Astrocyte (in vitro differentiated cells and primary cell): ENCODE measurements around the gene EML5.

ENCODE experiments used
- CTCF ChIP-seq: IDR thresholded peaks from 2 replicates; pipeline ENCODE4 v1.5.1; 2011; ENCODE audit warnings: low read depth, mild to moderate bottlenecking, inconsistent platforms, low read length, moderate library complexity; ENCODE audit not compliant: insufficient read depth
- EZH2 ChIP-seq: IDR thresholded peaks from 2 replicates; pipeline ENCODE4 v1.6.1; 2012; ENCODE audit warnings: mild to moderate bottlenecking, low read length, inconsistent platforms; ENCODE audit not compliant: insufficient read depth

DNA sequence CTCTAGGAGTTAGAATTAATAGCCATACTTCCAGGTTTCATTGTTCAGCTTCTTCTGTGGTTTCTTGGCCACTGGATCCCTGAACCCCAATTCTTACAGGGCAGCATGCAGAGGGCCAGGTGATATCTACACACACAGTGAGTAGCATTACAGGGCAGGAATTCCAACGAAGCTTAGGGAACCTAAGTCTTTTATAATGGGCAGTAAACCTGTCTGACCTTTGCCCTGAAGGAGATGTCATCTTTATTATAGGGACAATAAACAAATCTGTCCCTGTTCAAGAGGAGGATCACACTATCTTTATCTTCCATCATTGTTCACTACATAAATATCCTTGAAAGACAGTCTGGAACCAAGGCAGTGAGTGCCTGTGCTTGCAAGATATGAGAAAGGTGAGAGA lies 11.7 kb upstream of the EML5 start:
- TF ChIP-seq CTCF (no peak), EZH2 (no peak)
